GM23338 (cell line): ENCODE measurements around the gene UBQLN4.

ENCODE experiments used
- JUNB ChIP-seq: IDR thresholded peaks from one replicate; pipeline ENCODE4 v1.6.1; 2016; ENCODE audit warnings: antibody characterized with exemption; ENCODE audit not compliant: unreplicated experiment
- TF ChIP-seq, protein P1 (sequence below): IDR thresholded peaks from one replicate; pipeline ENCODE4 v1.6.1; 2018; ENCODE audit warnings: antibody characterized with exemption; ENCODE audit not compliant: unreplicated experiment

DNA sequence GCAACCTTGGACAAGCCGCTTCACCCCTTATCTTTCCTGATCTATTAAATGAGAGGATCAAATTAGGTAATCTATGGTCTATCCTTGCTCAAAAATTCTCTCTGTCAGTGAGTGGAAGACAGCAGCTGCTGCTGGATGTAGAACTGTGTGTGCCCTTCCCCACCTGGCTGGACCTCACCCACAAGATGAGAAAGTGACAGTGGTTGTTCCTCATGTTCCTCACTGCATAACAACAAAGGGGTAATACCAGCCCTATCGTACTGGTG, 49.7 kb downstream of the UBQLN4 start:
- TF ChIP-seq JUNB: no peak
- TF ChIP-seq, protein P1, sequence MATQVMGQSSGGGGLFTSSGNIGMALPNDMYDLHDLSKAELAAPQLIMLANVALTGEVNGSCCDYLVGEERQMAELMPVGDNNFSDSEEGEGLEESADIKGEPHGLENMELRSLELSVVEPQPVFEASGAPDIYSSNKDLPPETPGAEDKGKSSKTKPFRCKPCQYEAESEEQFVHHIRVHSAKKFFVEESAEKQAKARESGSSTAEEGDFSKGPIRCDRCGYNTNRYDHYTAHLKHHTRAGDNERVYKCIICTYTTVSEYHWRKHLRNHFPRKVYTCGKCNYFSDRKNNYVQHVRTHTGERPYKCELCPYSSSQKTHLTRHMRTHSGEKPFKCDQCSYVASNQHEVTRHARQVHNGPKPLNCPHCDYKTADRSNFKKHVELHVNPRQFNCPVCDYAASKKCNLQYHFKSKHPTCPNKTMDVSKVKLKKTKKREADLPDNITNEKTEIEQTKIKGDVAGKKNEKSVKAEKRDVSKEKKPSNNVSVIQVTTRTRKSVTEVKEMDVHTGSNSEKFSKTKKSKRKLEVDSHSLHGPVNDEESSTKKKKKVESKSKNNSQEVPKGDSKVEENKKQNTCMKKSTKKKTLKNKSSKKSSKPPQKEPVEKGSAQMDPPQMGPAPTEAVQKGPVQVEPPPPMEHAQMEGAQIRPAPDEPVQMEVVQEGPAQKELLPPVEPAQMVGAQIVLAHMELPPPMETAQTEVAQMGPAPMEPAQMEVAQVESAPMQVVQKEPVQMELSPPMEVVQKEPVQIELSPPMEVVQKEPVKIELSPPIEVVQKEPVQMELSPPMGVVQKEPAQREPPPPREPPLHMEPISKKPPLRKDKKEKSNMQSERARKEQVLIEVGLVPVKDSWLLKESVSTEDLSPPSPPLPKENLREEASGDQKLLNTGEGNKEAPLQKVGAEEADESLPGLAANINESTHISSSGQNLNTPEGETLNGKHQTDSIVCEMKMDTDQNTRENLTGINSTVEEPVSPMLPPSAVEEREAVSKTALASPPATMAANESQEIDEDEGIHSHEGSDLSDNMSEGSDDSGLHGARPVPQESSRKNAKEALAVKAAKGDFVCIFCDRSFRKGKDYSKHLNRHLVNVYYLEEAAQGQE: no peak
